SU-DHL-6 (cell line): ENCODE measurements around the gene CCDC9.

ENCODE experiments used
- CTCF ChIP-seq: fragments of 200-600 bp; sonication (generic); IDR thresholded peaks from one replicate; pipeline ENCODE4 v1.5.1; 2017; ENCODE audit warnings: antibody characterized with exemption, mild to moderate bottlenecking, low read length, moderate library complexity; ENCODE audit not compliant: insufficient read depth, poor library complexity, severe bottlenecking
- EZH2phosphoT487 ChIP-seq: fragments of 200-600 bp; sonication (generic), shearing (Covaris generic); conservative IDR thresholded peaks from 2 replicates; pipeline ENCODE4 v1.6.1; 2018; ENCODE audit warnings: mild to moderate bottlenecking, antibody characterized with exemption, low read length, moderate library complexity, mixed read lengths

- no peak for TF ChIP-seq CTCF
- TF ChIP-seq EZH2phosphoT487, result no peak
These were observed 2.9 kb upstream of the CCDC9 start for GRCh38 chr19:47253467-47253881.
